GM21515 (cell line): ENCODE measurements around the gene CLEC7A.

Source experiments
- ATAC-seq: cut with Tn5 transposase; IDR thresholded peaks from one replicate; pipeline ENCODE4 v1.9.1; 2021; ENCODE audit not compliant: unreplicated experiment

The CLEC7A gene

DNA sequence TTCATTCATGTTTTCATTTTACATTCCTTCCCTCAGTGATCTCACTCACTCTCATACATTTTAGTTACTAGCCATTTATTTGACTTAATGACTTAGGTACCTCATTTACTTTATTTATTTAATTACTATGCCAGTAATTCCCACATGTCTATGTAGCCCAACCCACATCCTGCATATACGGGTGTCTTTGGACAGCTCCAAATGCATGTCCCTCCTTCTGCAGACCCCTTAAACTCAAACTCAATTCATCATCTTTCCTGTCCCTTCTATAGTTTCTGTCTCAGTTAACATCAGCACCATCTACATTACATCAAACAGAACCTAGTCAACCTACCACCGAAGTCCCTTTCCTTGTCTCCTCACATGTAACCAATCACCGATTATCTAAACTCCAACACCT lies 34.0 kb downstream of the CLEC7A start:
- no peak for ATAC-seq

DNA sequence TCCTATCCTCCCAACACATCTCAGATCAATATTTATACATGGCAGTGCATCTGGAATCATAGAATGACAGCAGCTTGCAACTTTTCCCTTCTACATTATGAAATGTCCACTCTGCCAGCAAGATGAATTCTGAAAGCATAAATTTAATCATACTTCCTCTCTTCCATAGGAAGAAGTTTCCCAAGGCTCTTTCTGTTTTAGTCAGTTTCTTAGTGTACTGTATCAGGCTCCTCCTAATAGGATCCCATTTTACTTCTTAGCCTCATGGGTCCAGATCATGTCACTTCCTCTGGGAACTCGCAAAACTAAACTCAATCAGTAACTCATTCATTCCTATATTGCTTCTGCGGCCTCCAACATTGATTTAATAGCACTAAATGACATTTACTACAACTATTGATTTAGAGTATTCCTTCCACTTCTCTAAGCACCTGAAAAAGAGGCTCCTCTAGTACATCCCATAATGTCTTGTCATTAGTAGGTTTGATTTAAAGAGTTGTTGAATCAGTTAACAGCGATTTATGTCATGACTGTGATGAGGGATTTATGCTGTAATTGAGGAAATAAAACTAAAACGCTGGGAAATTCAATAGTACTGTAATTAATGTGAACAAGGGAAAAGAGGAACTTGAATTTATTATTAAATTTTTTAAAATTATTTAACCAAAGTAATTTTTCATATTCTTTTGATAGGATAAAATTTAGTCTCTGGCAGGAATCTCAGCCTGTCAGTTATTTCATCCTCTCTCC lies 35.2 kb downstream of the CLEC7A start:
- ATAC-seq = no peak

DNA sequence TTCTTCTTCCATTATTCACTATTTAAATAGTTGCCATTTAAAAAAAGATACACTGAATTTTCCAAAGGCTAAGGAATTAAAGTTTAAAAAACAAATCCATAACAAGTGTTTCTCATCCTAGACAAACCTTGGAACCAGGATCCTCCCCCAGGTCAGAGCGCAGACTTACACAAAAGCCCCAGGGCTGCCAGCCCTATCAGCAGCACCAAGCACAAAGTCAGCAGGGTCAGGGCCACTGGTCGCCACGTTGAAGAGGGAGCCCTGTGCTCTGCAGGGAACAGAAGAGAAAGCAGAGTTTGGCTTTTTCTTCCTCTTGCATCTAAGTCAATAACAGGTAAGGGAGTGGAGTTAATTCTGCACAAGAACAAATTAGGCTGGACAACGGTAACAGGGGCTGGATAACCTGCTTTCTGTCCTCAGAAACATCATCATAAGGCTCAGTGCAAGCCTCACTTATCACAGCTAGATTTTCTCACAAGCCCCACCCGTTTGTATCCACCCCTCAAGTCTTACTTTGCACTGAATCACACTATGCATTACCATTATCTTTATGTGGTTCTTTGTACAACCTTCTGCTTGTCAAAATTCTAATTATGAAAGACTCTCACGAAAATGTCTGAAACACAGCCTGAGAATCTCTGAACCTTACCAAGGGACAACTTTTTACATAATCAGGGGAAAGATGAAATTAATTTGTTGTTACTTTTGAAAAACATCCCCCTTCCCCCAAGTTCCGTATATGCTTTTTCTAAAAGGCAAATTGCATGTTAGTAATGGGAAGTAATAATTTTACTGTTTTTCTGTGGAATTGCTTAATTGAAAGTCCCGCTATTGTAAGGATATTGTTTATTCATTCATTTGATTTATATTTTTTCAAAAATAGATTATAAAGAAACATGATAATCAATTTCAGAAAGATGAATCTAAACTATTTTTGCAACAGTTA lies 40.8 kb downstream of the CLEC7A start:
- ATAC-seq = no peak

GRCh38 chr12:10088031-10088430 lies 42.0 kb downstream of the CLEC7A start:
- no peak for ATAC-seq

- no peak for ATAC-seq
Measured at GRCh38 chr12:10086387-10086786, 43.6 kb downstream of the CLEC7A start.

- no peak for ATAC-seq
Measured at GRCh38 chr12:10084733-10085132, 45.3 kb downstream of the CLEC7A start.

DNA sequence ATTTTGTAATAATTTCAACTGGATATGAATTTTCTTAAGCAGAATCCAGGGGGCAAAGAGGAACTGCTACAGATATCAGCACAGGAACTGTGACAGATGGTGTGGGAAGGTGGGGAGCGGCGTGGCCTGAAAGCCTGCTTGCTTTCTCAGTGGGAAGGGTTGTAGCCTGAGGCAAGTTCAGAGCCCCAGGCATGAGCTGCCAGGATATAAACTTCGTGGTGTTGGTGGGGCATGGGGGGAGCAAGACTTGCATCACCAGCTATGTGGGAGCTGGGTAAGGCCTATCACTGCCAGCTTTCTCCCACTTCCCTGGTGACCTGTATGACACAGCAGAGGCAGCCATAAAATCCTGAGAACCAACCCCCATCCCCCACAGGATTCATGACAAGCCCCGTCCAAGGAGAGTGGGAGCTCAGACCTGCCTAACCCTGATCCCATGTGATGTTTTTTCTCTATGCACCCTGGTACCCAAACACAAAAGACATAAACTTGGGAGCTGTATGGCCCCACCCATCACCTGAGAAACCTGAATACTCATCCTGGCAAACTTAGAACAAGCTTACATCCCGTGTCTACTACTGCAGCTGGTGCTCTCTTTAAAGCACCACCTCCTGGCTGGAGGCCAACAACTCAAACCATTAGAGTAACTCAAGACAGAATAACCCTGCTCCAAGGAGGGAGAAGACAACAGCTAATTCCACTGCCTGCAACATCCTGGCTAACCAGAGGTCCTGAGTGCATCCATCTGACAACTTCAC lies 47.7 kb downstream of the CLEC7A start:
- ATAC-seq = no peak

GRCh38 chr12:10075451-10075850 lies 54.5 kb downstream of the CLEC7A start:
- ATAC-seq = no peak

- no peak for ATAC-seq
Measured at GRCh38 chr12:10073261-10073660, 56.7 kb downstream of the CLEC7A start.

- no peak for ATAC-seq
Measured at GRCh38 chr12:10072131-10072530, 57.9 kb downstream of the CLEC7A start.

DNA sequence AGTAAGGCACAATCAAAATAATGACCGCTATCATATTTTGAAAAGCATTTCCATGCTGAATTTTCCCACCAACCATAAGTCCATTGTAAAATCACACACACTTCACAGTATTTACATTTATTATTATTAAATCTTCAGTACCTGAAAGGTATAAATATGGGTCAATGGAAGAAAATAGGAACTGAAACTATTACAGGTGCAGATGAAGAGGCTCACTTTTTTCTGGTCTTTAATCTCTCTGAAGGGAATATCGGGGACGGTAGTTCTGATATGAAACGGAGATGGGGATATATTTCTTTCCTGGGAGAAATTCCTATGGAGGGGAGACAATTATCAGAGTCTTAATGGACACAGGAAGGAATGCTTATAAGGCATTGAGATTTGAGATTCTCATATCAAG lies 59.6 kb downstream of the CLEC7A start:
- no peak for ATAC-seq

- ATAC-seq = no peak
Measured at GRCh38 chr12:10069976-10070375, 60.0 kb downstream of the CLEC7A start.

DNA sequence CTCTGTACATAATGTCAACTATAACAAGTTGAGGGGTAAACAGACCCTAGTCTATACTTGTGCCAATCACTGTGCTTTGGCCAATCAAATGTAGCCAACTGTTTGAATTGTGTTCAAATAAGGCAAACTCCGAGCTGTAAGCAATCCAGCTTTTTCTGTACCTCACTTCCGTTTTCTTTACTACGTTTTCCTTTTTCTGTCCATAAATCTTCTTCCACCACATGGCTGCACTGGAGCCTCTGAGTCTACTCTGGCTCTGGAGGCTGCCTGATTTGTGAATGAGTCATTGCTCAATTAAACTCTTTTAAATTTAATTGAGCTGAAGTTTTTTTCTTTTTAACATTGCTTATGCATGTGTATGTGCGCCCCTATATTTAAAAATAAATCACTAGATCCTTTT lies 60.9 kb downstream of the CLEC7A start:
- ATAC-seq = no peak

- no peak for ATAC-seq
Measured at GRCh38 chr12:10068644-10069043, 61.4 kb downstream of the CLEC7A start.

DNA sequence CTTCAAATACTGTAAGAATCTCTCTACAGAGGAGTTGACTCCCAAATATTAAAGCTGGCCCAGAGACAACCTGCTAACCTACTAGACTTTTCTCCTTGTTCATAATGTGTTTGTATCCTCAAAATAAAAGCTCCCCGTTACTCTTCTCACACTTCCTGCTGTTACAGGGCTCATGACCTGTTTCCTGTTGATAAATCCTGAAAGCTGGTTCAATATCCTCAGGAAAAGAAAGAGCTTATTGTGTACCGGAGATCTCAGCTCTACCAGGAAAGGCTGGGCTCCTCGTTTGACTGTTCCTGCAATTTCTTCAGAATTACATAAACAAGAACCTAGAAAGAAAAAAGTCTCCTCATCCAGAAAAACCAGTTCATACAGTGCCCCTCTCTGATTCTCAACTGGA lies 62.1 kb downstream of the CLEC7A start:
- no peak for ATAC-seq

DNA sequence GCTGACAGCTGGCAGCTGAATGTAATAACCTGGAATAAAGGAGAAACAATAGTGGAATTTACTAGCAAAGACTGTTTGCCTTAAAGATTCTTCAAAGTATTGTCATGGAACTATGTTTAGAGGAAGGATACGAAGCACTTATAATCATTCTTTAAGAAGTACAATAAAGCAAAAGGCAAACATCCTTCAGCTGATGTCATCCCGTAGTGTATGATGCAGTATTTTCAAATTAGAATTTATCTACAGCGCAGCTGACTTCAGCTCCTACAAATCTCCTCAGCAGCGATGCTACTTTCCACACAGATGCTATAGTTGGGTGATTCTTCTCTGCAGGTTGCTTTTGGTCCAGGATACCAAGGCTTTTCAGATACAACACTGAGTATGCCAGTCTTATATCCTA lies 62.7 kb downstream of the CLEC7A start:
- ATAC-seq = no peak
